Esophagus (tissue), 2 donors: ENCODE measurements around the gene TRPM1. TPM values are rescaled to one million over a fixed set of nuclear protein-coding genes. Genes with fewer than 3 reads are reported as not detected.

Experiments
- H3K27ac ChIP-seq, 2 donors: one replicate each; pipeline ENCODE4 v1.5.1; 2013; ENCODE audit warnings: low read depth in 2 of 2, mild to moderate bottlenecking in 2 of 2, inconsistent platforms in 1 of 2, low read length in 1 of 2, moderate library complexity in 1 of 2
- H3K27me3 ChIP-seq, 2 donors: one replicate each; pipeline ENCODE4 v1.6.1; 2013; ENCODE audit warnings: low read length in 2 of 2, control low read depth in 1 of 2, mild to moderate bottlenecking in 1 of 2; ENCODE audit not compliant: insufficient read depth in 2 of 2, control insufficient read depth in 1 of 2
- H3K36me3 ChIP-seq, 2 donors: one replicate each; pipeline ENCODE4 v1.6.1; 2013; ENCODE audit warnings: low read length in 1 of 2; ENCODE audit not compliant: control insufficient read depth in 2 of 2, insufficient read depth in 2 of 2
- H3K4me1 ChIP-seq, 2 donors: one replicate each; pipeline ENCODE4 v1.6.1; 2013; ENCODE audit warnings: low read length in 1 of 2; ENCODE audit not compliant: control insufficient read depth in 2 of 2, insufficient read depth in 2 of 2
- H3K4me3 ChIP-seq, 2 donors: one replicate each; pipeline ENCODE4 v1.5.1; 2013; ENCODE audit warnings: low read length in 2 of 2, mild to moderate bottlenecking in 2 of 2, low read depth in 1 of 2, moderate library complexity in 1 of 2
- H3K9me3 ChIP-seq, 2 donors: one replicate each; pipeline ENCODE4 v1.6.1; 2013; ENCODE audit warnings: mild to moderate bottlenecking in 2 of 2, low read depth in 1 of 2, low read length in 1 of 2, moderate library complexity in 1 of 2; ENCODE audit not compliant: control insufficient read depth in 2 of 2, insufficient read depth in 1 of 2
- WGBS, 2 donors: extraction: QIAGEN DNeasy Blood & Tissue Kit; methylation state at CpG; one replicate each; pipeline ENCODE4 v1.1.7; 2013; 5-methylcytosine and 5-hydroxymethylcytosine counted together
- polyA plus RNA-seq, 2 donors: library from polyadenylated mRNA; stranded (reverse); fragments of 200-250 nt; gene quantifications; one replicate each; pipeline ENCODE4 v1.2.3, GENCODE V29; 2013
- donor health status: healthy with polysubstance abuse.
- donor health status: Bipolar disorder and iron deficiency.

The TRPM1 gene
- polyA plus RNA-seq, 2 donors, result 0.13 to 0.37 TPM

DNA sequence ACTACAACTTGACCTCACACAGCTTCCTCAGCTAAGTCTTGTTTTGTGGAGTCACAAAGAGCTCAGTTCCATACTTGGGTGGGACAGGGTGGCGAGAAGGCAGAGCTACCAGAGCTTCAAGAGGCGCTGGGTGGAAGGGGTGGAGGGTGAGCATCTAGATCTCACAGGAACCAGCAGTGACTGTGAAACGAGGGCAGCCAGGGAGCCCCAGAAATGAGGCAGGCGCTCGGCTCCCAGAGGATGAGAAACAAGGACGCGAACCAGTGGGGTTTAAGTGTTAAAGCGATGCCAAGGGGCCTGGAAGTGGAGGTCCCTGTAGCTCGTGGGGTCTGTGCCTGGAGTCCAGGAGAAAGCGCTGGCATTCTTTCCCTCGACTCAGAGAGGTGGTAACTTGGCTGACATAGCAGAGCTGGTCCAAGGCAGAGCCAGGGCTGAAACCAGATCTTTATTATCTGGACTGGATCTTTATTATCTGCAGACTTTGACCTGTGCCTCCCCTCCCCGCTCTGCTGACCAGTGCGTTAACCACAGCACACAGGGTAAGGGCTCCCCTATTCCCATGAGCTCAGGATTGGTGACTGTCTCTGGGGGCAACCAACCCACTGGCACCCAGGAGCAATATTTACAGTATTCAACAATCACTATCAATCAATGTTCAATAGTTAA lies 26.2 kb upstream of the TRPM1 start:
- H3K4me3 ChIP-seq, result no peak overlapping the region
- H3K9me3 ChIP-seq, result no peaks in the 10 kb centered on the region
- WGBS, 2 donors, result 81 to 85% methylated on average over 13 of the region's 13 CpGs
- H3K4me1 ChIP-seq, result peaks cover 0 to 4% of the 10 kb centered on the region in 2 donors
- H3K27me3 ChIP-seq, result no peaks in the 10 kb centered on the region
- no peak overlapping the region for H3K27ac ChIP-seq
- no peaks in the 10 kb centered on the region for H3K36me3 ChIP-seq

DNA sequence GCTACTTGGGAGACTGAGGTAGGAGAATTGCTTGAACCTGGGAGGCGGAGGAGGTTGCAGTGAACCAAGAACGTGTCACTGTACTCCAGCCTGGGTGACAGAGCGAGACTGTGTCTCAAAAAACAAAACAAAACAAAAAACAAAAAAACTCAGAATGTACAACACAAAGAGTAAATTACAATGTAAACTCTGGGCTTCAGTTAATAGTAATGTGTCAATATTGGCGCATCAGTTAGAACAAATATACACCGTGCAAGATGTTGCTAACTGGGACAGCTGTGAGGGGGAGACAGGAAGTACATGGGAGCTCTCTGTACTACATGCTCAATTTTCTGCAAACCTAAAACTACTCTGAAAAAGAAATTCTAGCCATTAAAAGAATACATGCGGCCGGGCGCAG lies 23.5 kb upstream of the TRPM1 start:
- 89 to 91% methylated on average over 8 of the region's 8 CpGs for WGBS, 2 donors
- H3K36me3 ChIP-seq, result no peaks in the 10 kb centered on the region
- H3K4me3 ChIP-seq, result no peak overlapping the region

DNA sequence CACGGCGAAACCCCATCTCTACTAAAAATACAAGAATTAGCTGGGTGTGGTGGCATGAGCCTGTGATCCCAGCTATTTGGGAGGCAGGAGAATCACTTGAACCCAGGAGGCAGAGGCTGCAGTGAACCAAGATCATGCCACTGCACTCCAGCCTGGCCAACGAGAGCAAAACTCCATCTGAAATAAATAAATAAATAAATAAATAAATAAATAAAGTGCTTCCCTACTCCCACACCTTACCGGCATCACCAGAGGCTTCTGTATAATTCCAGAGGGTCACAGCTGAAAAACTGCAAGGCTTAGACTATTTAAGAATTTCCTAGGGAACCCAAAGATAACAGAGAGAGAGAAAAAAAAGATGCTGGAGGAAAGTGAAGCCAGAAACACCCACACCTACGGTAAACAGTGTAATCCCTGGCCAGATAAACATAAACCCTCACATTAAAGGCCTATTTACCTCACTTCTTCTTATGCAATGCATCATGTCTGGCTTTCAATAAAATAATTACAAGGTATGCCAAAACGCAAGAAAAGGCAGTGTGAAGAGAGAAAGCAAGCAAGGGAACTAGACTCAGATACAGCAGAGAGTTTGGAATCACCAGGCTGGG lies 15.0 kb upstream of the TRPM1 start:
- 74 to 76% methylated on average over 6 of the region's 6 CpGs for WGBS, 2 donors
- H3K36me3 ChIP-seq, result no peaks in the 10 kb centered on the region
- H3K27ac ChIP-seq, result no peak overlapping the region

More for the DNA sequence above, 23.5 kb upstream of the TRPM1 start:
- no peaks in the 10 kb centered on the region for H3K27me3 ChIP-seq
- peaks cover 0 to 4% of the 10 kb centered on the region in 2 donors for H3K4me1 ChIP-seq
- no peaks in the 10 kb centered on the region for H3K9me3 ChIP-seq
- no peak overlapping the region for H3K27ac ChIP-seq

DNA sequence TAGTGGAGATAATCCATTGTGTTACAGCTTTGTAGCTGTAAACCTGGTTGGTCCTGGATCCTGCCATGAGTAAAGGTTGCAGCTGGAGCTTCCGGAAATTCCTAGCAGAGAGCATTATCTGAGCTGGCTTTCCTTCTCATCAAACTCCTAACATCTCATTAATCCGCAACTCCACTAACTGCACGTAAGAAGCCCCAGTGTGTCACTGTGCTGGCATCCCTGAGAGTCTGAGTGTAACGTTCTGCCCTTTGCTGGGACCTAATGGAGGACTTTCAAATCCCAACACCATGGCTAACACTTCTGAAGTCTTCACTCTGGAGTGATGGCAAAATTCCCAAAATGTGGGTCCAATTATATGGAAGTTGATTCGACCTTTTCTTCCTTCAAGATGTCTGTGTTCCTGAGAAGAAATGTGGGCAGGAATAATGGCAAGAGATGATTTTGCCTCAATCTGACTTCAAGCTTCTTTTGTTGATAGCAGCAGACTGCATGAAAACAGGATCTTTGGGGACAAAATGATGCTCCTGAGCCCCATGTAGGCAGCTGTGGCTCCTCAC lies 9.6 kb upstream of the TRPM1 start:
- Histone ChIP-seq H3K36me3 (no peaks in the 10 kb centered on the region), H3K4me3 (no peak overlapping the region), H3K27me3 (no peaks in the 10 kb centered on the region), H3K9me3 (no peaks in the 10 kb centered on the region), H3K4me1 (no peaks in the 10 kb centered on the region), H3K27ac (no peak overlapping the region)
- 71% methylated on average over 5 of the region's 5 CpGs for WGBS, 2 donors

More for the DNA sequence above, 15.0 kb upstream of the TRPM1 start:
- H3K9me3 ChIP-seq, result no peaks in the 10 kb centered on the region
- no peak overlapping the region for H3K4me3 ChIP-seq
- no peaks in the 10 kb centered on the region for H3K4me1 ChIP-seq
- H3K27me3 ChIP-seq, result no peaks in the 10 kb centered on the region

DNA sequence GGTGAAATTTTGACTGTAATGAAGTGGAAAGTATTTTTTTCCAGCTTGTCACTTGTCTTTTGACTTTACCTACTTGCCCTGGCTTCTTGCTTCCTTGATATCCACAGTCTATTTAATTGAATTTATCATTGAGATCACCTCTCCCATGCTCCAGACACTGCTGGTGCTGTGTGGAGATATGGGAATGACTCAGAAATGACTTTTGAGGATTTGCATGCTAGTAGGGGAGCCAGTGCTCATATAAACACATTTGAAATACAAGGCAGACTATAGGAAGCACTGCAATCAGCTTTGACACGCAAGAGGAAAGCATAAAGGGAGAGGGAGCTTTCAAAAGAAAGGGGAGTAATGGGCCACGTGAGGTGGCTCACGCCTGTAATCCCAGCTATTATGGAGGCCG lies 7.3 kb upstream of the TRPM1 start:
- no peak overlapping the region for H3K4me3 ChIP-seq
- no peaks in the 10 kb centered on the region for H3K4me1 ChIP-seq
- no peaks in the 10 kb centered on the region for H3K9me3 ChIP-seq
- no peaks in the 10 kb centered on the region for H3K36me3 ChIP-seq
- H3K27ac ChIP-seq, result no peak overlapping the region
- no peaks in the 10 kb centered on the region for H3K27me3 ChIP-seq
- 91 to 94% methylated on average over 4 of the region's 4 CpGs for WGBS, 2 donors

DNA sequence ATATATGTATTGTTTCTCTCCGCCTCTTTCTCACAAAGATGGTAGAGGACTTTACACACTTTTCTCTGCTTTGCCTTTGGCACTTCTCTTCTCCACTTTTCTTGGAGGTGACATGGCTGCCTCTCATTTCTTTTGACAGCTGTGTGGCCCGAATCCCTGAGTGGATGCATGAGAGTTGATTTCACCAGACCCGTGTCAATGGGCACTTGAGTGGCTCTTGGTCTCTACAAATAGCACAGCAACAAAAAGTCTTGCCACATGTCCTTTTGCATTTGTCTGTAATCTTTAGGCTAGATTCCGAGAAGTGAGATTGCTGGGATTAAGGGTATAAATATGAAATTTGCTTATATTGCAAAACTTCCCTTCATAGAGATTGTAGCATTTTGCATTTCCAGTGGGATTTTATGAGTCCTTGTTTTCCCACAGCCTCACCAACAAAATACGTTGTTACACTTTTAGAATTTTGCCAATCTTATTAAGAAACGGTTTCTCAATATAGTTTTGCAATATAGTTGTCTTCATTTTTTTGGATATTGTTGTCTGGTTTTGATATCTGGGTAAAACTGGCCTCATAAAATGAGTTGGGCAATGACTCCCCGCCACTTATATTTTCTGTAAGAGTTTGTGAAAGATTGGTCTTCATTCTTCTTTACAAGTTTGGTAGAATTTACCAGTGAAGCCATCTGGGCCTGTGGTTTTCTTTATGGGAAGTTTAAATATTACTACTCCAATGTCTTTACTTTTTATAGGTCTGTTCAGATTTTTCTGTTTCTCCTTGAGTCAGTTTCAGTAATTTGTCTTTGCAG lies 5.2 kb upstream of the TRPM1 start:
- Histone ChIP-seq H3K9me3 (no peaks in the 10 kb centered on the region), H3K4me1 (peaks cover 0 to 12% of the 10 kb centered on the region in 2 donors), H3K27ac (no peak overlapping the region), H3K4me3 (no peak overlapping the region), H3K27me3 (no peaks in the 10 kb centered on the region), H3K36me3 (no peaks in the 10 kb centered on the region)
- 84% methylated on average over 7 of the region's 7 CpGs for WGBS, 2 donors

DNA sequence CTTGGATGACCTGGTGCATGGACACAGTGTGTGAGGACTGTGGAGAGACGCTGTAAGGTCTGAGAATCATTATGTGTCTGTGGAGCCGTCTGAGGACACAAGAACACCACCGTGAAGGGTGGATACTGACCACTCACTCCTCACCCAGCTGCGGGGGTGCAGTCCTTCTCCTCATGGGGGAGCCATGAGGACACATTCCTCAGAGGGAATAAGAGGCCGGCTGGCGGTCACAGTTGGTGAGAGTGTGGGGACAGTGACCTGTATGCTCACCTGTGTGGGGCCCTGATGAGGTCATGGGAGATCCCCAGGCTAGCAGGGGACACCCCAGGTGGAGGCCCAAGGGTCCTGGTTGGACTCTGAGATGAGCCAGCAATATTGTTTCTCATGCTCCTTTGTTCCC lies 2.5 kb upstream of the TRPM1 start:
- Histone ChIP-seq H3K4me1 (peaks cover 0 to 17% of the 10 kb centered on the region in 2 donors), H3K27me3 (no peaks in the 10 kb centered on the region), H3K4me3 (no peak overlapping the region), H3K9me3 (no peaks in the 10 kb centered on the region), H3K36me3 (no peaks in the 10 kb centered on the region), H3K27ac (no peak overlapping the region)
- WGBS, 2 donors, result 87 to 95% methylated on average over 6 of the region's 6 CpGs

DNA sequence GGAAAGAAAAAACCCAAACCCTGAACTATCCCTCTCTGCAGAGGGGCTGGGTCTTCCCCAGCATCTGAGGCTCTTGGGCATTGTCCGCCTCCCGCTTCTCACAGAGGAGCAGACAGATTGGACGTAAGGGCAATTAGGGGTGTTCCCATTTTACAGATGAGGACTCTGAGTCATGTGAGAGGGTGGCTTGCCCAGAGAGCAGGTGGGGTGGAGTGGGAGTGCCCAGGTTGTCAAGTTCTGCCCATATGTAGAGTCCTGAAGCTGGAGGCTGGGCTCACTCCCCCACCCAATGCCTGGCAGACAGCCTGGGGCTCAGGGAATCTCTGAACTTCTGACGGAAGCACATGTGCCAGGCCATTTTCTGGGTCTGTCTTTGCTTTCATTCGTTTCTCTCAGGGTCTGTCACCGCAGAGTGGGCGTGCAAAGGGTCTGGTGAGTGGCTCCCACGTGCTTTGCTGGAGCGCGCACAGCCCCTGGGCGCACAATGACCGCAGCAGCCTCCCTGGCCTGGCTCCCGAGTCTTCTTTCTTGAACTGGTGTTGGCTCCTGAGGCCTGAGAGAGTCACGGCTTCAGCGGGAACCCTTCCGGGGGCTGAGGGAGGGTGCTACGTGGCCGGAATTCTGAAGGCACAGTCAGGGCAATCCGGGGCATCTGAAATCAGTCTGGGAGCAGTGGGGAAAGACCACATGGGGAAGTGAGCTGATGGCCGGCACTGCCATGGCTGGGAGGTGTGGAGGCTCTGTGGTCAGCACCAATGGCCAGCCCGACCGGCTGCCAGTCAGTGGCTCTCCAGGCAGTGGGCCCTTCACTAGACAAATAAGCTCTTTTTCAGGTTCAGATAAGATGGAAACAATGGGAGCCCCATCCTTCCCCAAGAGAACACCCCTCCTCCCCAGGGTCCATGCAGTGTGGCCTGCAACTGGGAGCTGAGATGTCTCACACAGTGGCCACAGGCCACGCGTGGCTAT lies 1.1 kb upstream of the TRPM1 start:
- H3K36me3 ChIP-seq, result no peaks in the 10 kb centered on the region

DNA sequence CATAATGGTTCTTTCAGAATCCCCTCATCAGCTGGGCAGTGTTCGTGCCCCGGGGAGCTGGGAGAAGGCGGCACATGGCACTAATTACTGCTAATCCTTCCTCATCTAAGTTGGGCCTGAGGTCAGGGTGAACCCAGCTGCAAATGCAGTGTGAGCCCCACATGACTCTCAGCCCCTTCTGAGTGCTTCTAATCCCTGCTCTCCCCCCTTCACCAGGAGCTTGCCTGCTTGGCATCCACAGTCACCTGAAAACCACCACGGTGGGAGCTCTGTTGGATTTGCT lies 455 bp upstream of the TRPM1 start:
- Histone ChIP-seq H3K27ac (peak overlapping the region in 1 of 2 donors; percentile 80), H3K36me3 (no peaks in the 10 kb centered on the region), H3K27me3 (no peaks in the 10 kb centered on the region), H3K9me3 (no peaks in the 10 kb centered on the region), H3K4me1 (peaks cover 0 to 17% of the 10 kb centered on the region in 2 donors), H3K4me3 (no peak overlapping the region)
- 71 to 79% methylated on average over 4 of the region's 4 CpGs for WGBS, 2 donors

More for the DNA sequence above, 1.1 kb upstream of the TRPM1 start:
- H3K4me3 ChIP-seq, result no peak overlapping the region
- no peak overlapping the region for H3K27ac ChIP-seq
- H3K4me1 ChIP-seq, result peaks cover 0 to 17% of the 10 kb centered on the region in 2 donors
- no peaks in the 10 kb centered on the region for H3K9me3 ChIP-seq
- no peaks in the 10 kb centered on the region for H3K27me3 ChIP-seq
- 89 to 90% methylated on average over 24 of the region's 24 CpGs for WGBS, 2 donors
